Fibroblast of mammary gland (primary cell): ENCODE measurements around the gene OSBPL10.

Source experiments
- DNase-seq: peaks from one replicate; pipeline ENCODE4 v3.0.0-alpha.2; 2010; ENCODE audit warnings: low read depth
- H3K4me3 ChIP-seq: 2 replicates; pipeline ENCODE4 v1.5.1; 2011; ENCODE audit warnings: low read depth, mild to moderate bottlenecking, low read length, moderate library complexity; ENCODE audit not compliant: control insufficient read depth
- TF ChIP-seq, protein P1 (sequence below): conservative IDR thresholded peaks from 2 replicates; pipeline ENCODE4 v1.5.1; 2011; ENCODE audit warnings: low read depth, low read length, inconsistent platforms; ENCODE audit not compliant: control insufficient read depth, insufficient read depth

The OSBPL10 gene

GRCh38 chr3:31688984-31689383 is 292.1 kb downstream of the OSBPL10 start:
- H3K4me3 ChIP-seq: no peak overlapping the region
- no peak for DNase-seq
- TF ChIP-seq, protein P1, sequence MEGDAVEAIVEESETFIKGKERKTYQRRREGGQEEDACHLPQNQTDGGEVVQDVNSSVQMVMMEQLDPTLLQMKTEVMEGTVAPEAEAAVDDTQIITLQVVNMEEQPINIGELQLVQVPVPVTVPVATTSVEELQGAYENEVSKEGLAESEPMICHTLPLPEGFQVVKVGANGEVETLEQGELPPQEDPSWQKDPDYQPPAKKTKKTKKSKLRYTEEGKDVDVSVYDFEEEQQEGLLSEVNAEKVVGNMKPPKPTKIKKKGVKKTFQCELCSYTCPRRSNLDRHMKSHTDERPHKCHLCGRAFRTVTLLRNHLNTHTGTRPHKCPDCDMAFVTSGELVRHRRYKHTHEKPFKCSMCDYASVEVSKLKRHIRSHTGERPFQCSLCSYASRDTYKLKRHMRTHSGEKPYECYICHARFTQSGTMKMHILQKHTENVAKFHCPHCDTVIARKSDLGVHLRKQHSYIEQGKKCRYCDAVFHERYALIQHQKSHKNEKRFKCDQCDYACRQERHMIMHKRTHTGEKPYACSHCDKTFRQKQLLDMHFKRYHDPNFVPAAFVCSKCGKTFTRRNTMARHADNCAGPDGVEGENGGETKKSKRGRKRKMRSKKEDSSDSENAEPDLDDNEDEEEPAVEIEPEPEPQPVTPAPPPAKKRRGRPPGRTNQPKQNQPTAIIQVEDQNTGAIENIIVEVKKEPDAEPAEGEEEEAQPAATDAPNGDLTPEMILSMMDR: no peak

- H3K4me3 ChIP-seq: no peak overlapping the region
- DNase-seq: no peak
- TF ChIP-seq, protein P1: no peak
Observed at GRCh38 chr3:31687020-31687802, 293.9 kb downstream of the OSBPL10 start.

- no peak overlapping the region for H3K4me3 ChIP-seq
- TF ChIP-seq, protein P1: no peak
- DNase-seq: no peak
Observed at GRCh38 chr3:31680072-31680870, 300.8 kb downstream of the OSBPL10 start.

GRCh38 chr3:31676556-31676955 is 304.5 kb downstream of the OSBPL10 start:
- TF ChIP-seq, protein P1: no peak
- no peak for DNase-seq
- H3K4me3 ChIP-seq: no peak overlapping the region

GRCh38 chr3:31673950-31674349 is 307.1 kb downstream of the OSBPL10 start:
- DNase-seq: no peak
- TF ChIP-seq, protein P1: no peak
- H3K4me3 ChIP-seq: no peak overlapping the region

DNA sequence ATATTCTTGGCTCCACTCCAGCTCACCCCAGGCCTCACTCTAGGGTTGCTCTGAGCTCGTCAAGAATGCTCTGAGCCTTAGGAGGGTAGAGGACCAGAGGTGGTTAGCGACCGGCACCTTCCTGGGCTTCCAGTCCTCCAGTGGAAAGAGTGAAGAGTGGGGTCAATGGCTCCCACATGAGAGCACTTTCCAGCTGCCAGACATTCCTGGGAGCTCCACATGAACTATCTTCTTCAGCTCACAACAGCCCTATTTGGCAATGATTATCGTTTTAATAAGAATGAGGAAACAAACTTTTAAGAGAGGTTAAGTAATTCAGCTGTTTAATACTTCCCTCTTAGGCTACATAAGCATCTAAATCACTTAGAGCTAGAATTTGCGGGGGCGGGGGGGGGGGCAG is 309.1 kb downstream of the OSBPL10 start:
- peak; percentile 27 for DNase-seq
- H3K4me3 ChIP-seq: no peak overlapping the region
- TF ChIP-seq, protein P1: no peak
